ENCODE data around the gene GOLPH3L. TPM values are rescaled to one million over a fixed set of nuclear protein-coding genes. Genes with fewer than 3 reads are reported as not detected.

Gene GOLPH3L
- total RNA-seq, 1 experiment from 2014 or later: 19.6 TPM

GRCh38 chr1:150596976-150597375, 100.0 kb downstream of the GOLPH3L start:
- POLR2A ChIA-PET: interaction anchor here (0.6 kb wide), 2 partner anchors 17 to 18 kb away, joined by 4 read pairs; no protein-coding TSS in a partner anchor
- Histone ChIP-seq H3K36me3 (ENCODE audit: control insufficient read depth, insufficient read depth, low read length) (no peaks in the 10 kb centered on the region), H3K4me1 (ENCODE audit: control insufficient read depth, insufficient read depth, low read length) (no peaks in the 10 kb centered on the region), H3K4me3 (ENCODE audit: low read depth in 2 of 2, low read length in 2 of 2) (no peak overlapping the region), H3K27me3 (ENCODE audit: control insufficient read depth, insufficient read depth, low read length) (no peaks in the 10 kb centered on the region), H3K9me3 (ENCODE audit: control insufficient read depth, insufficient read depth, low read depth, low read length) (no peaks in the 10 kb centered on the region), H3K27ac (ENCODE audit: low read length) (no peak overlapping the region)
- peak; percentile 36; the same call in 1 of the 2 replicates for ATAC-seq
- no peak for TF ChIP-seq TCF7L2 (IDR thresholded peaks at IDR 0.05; ENCODE audit: low read depth, low read length)
- CTCF ChIA-PET: no interaction called here
- DNase-seq (ENCODE audit: low read depth, low spot score): no peak
- intact Hi-C loops (cut with micrococcal nuclease; ENCODE audit: unreplicated experiment) (no loop called here), in situ Hi-C loops (cut with HindIII; ENCODE audit: low pct_unique_long_range_greater_than_20kb, low sequenced_read_pairs) (no loop called here)
- no TSS peak for BruUV-seq (replicated peaks)

Other genes starting within 250 kb of the GOLPH3L start
- 28.2 TPM for gene TARS2, start 209.7 kb downstream of the GOLPH3L start, total RNA-seq (2021; ENCODE audit: unreplicated experiment)
- 2.2 TPM for gene ECM1, start 189.0 kb downstream of the GOLPH3L start, total RNA-seq (2021; ENCODE audit: unreplicated experiment)
- 1.0 TPM for gene FALEC, start 181.4 kb downstream of the GOLPH3L start, total RNA-seq (2021; ENCODE audit: unreplicated experiment)
- 9.5 TPM for gene ADAMTSL4, start 147.7 kb downstream of the GOLPH3L start, total RNA-seq (2021; ENCODE audit: unreplicated experiment)
- gene MCL1, start 117.5 kb downstream of the GOLPH3L start, total RNA-seq (2021; ENCODE audit: unreplicated experiment): 126 TPM
- 207 TPM for gene ENSA, start 67.5 kb downstream of the GOLPH3L start, total RNA-seq (2021; ENCODE audit: unreplicated experiment)
- gene HORMAD1, start 23.7 kb upstream of the GOLPH3L start, total RNA-seq (2021; ENCODE audit: unreplicated experiment): not detected
- 5.1 TPM for gene CTSS, start 68.6 kb upstream of the GOLPH3L start, total RNA-seq (2021; ENCODE audit: unreplicated experiment)
- gene CTSK, start 111.1 kb upstream of the GOLPH3L start, total RNA-seq (2021; ENCODE audit: unreplicated experiment): 4.4 TPM
- 36.2 TPM for gene ARNT, start 179.4 kb upstream of the GOLPH3L start, total RNA-seq (2021; ENCODE audit: unreplicated experiment)
- not detected for gene CTXND2, start 190.0 kb upstream of the GOLPH3L start, total RNA-seq (2021; ENCODE audit: unreplicated experiment)
- gene SETDB1, start 229.2 kb upstream of the GOLPH3L start, total RNA-seq (2021; ENCODE audit: unreplicated experiment): 43.3 TPM

Measured in Panc1 (cell line).